H9 (cell line): ENCODE data around the gene ASB8. TPM values are rescaled to one million over a fixed set of nuclear protein-coding genes. Genes with fewer than 3 reads are reported as not detected.
A peak's percentile ranks its signal among the peaks of the same experiment; 100 is the strongest.

Experiments
- DNase-seq: peaks from one replicate; pipeline ENCODE4 v3.0.0-alpha.2; 2017
- H2AFZ ChIP-seq: one replicate; pipeline ENCODE4 v1.6.1; 2013; ENCODE audit warnings: mild to moderate bottlenecking, low read length, control low read depth, moderate library complexity
- H2AK5ac ChIP-seq: 2 replicates; pipeline ENCODE4 v1.6.1; 2013; ENCODE audit warnings: low read length, control low read depth, mixed read lengths; ENCODE audit not compliant: insufficient read length
- H2BK120ac ChIP-seq: one replicate; pipeline ENCODE4 v1.6.1; 2013; ENCODE audit warnings: low read depth, mild to moderate bottlenecking, low read length, control low read depth, inconsistent platforms; ENCODE audit not compliant: poor library complexity, severe bottlenecking
- H2BK12ac ChIP-seq: 2 replicates; pipeline ENCODE4 v1.6.1; 2013; ENCODE audit warnings: low read length, control low read depth, mixed read lengths, low read depth; ENCODE audit not compliant: insufficient read length
- H2BK15ac ChIP-seq: 2 replicates; pipeline ENCODE4 v1.6.1; 2013; ENCODE audit warnings: low read depth, low read length, control low read depth
- H2BK20ac ChIP-seq: one replicate; pipeline ENCODE4 v1.6.1; 2013; ENCODE audit warnings: low read depth, mild to moderate bottlenecking, low read length, control low read depth, inconsistent platforms; ENCODE audit not compliant: poor library complexity, severe bottlenecking
- H2BK5ac ChIP-seq: 2 replicates; pipeline ENCODE4 v1.6.1; 2013; ENCODE audit warnings: low read length, control low read depth, mixed read lengths; ENCODE audit not compliant: insufficient read length
- H3K14ac ChIP-seq: 2 replicates; pipeline ENCODE4 v1.6.1; 2013; ENCODE audit warnings: low read length, control low read depth; ENCODE audit not compliant: insufficient read depth
- H3K18ac ChIP-seq: 2 replicates; pipeline ENCODE4 v1.6.1; 2013; ENCODE audit warnings: low read depth, mild to moderate bottlenecking, mixed read lengths, low read length, control low read depth; ENCODE audit not compliant: insufficient read length
- H3K23ac ChIP-seq: 2 replicates; pipeline ENCODE4 v1.6.1; 2013; ENCODE audit warnings: low read length, control low read depth, mixed read lengths, low read depth; ENCODE audit not compliant: insufficient read length
- H3K23me2 ChIP-seq: 2 replicates; pipeline ENCODE4 v1.6.1; 2013; ENCODE audit warnings: low read depth, mild to moderate bottlenecking, mixed read lengths, low read length, control low read depth; ENCODE audit not compliant: insufficient read length, poor library complexity, severe bottlenecking
- H3K27ac ChIP-seq: 2 replicates; pipeline ENCODE4 v1.5.1; 2013; ENCODE audit warnings: low read length, control low read depth, mixed read lengths, low read depth; ENCODE audit not compliant: insufficient read length
- H3K27me3 ChIP-seq: 2 replicates; pipeline ENCODE4 v1.6.1; 2013; ENCODE audit warnings: low read length, control low read depth, inconsistent platforms; ENCODE audit not compliant: insufficient read depth
- H3K4ac ChIP-seq: 2 replicates; pipeline ENCODE4 v1.6.1; 2013; ENCODE audit warnings: low read depth, mild to moderate bottlenecking, control low read depth, inconsistent platforms, low read length, moderate library complexity
- H3K4me1 ChIP-seq: 2 replicates; pipeline ENCODE4 v1.6.1; 2013; ENCODE audit warnings: low read length, control low read depth, inconsistent platforms; ENCODE audit not compliant: insufficient read depth
- H3K4me2 ChIP-seq: 2 replicates; pipeline ENCODE4 v1.6.1; 2013; ENCODE audit warnings: low read length, control low read depth, mixed read lengths; ENCODE audit not compliant: insufficient read length, insufficient read depth
- H3K56ac ChIP-seq: 2 replicates; pipeline ENCODE4 v1.6.1; 2013; ENCODE audit warnings: low read depth, mild to moderate bottlenecking, mixed read lengths, low read length, control low read depth; ENCODE audit not compliant: insufficient read length
- H3K79me1 ChIP-seq: 2 replicates; pipeline ENCODE4 v1.6.1; 2013; ENCODE audit warnings: low read depth, mild to moderate bottlenecking, moderate library complexity, low read length, control low read depth, inconsistent platforms; ENCODE audit not compliant: insufficient read depth, poor library complexity, severe bottlenecking
- H3K79me2 ChIP-seq: 2 replicates; pipeline ENCODE4 v1.6.1; 2013; ENCODE audit warnings: low read length, control low read depth, inconsistent platforms; ENCODE audit not compliant: insufficient read depth
- H3K9ac ChIP-seq: 2 replicates; pipeline ENCODE4 v1.6.1; 2013; ENCODE audit warnings: low read length, control low read depth, mixed read lengths; ENCODE audit not compliant: insufficient read length; ENCODE audit errors: extremely low read depth
- H3K9me3 ChIP-seq: one replicate; pipeline ENCODE4 v1.6.1; 2013; ENCODE audit warnings: low read depth, low read length, inconsistent platforms; ENCODE audit not compliant: control insufficient read depth
- H3T11ph ChIP-seq: one replicate; pipeline ENCODE4 v1.6.1; 2013; ENCODE audit warnings: mild to moderate bottlenecking, low read length, control low read depth, inconsistent platforms
- H4K20me1 ChIP-seq: one replicate; pipeline ENCODE4 v1.6.1; 2013; ENCODE audit not compliant: control insufficient read depth, insufficient read length, insufficient read depth
- H4K5ac ChIP-seq: 2 replicates; pipeline ENCODE4 v1.6.1; 2013; ENCODE audit warnings: low read depth, mild to moderate bottlenecking, mixed read lengths, low read length, control low read depth; ENCODE audit not compliant: insufficient read length
- H4K8ac ChIP-seq: replicated peaks from 2 replicates; pipeline ENCODE4 v1.6.1; 2013; ENCODE audit warnings: low read length, control low read depth, mixed read lengths, low read depth; ENCODE audit not compliant: insufficient read length
- H4K91ac ChIP-seq: 2 replicates; pipeline ENCODE4 v1.6.1; 2013; ENCODE audit warnings: low read depth, mild to moderate bottlenecking, moderate library complexity, mixed read lengths, low read length, control low read depth; ENCODE audit not compliant: insufficient read length
- H3K27ac Mint-ChIP-seq, 3 experiments: 2 replicates in 2 of 3; 3 replicates in 1 of 3; pipeline ENCODE4 v1.8.0; 2020 to 2021; ENCODE audit warnings: mixed read lengths in 3 of 3, mild to moderate bottlenecking in 1 of 3, moderate library complexity in 1 of 3
- H3K27me3 Mint-ChIP-seq: 2 replicates; pipeline ENCODE4 v1.8.0; 2021; ENCODE audit warnings: low read depth, mild to moderate bottlenecking, moderate library complexity, mixed read lengths
- H3K36me3 Mint-ChIP-seq, 3 experiments: 2 replicates in 2 of 3; 3 replicates in 1 of 3; pipeline ENCODE4 v1.8.0; 2020 to 2021; ENCODE audit warnings: low read depth in 3 of 3, mixed read lengths in 3 of 3; ENCODE audit not compliant: insufficient read depth in 1 of 3
- H3K4me1 Mint-ChIP-seq, 2 experiments: 2 replicates each; pipeline ENCODE4 v1.8.0; 2020; ENCODE audit warnings: mixed read lengths in 2 of 2
- H3K4me3 Mint-ChIP-seq, 2 experiments: 2 replicates in 1 of 2; 3 replicates in 1 of 2; pipeline ENCODE4 v1.8.0; 2020 to 2021; ENCODE audit warnings: mild to moderate bottlenecking in 2 of 2, mixed read lengths in 2 of 2, moderate library complexity in 1 of 2
- H3K9me3 Mint-ChIP-seq, 2 experiments: 2 replicates in 1 of 2; 3 replicates in 1 of 2; pipeline ENCODE4 v1.8.0; 2020; ENCODE audit warnings: mild to moderate bottlenecking in 2 of 2, mixed read lengths in 2 of 2, moderate library complexity in 1 of 2
- whole genome bisulfite sequencing: extraction: QIAGEN DNeasy Blood & Tissue Kit; methylation state at CpG from one replicate; pipeline ENCODE4 v1.1.7; 2013; ENCODE audit warnings: missing lambda C conversion rate, low lambda C conversion rate, mixed read lengths; ENCODE audit not compliant: insufficient read length; ENCODE audit errors: extremely low coverage; 5-methylcytosine and 5-hydroxymethylcytosine counted together
- total RNA-seq: library from RNA; stranded (reverse); gene quantifications from 2 replicates; pipeline ENCODE4 v1.2.1, GENCODE V29; 2021
- TF ChIP-seq, protein P1 (sequence below): fragments of 200-600 bp; sonication (generic); conservative IDR thresholded peaks from 3 replicates; pipeline ENCODE4 v1.8.0; 2021; ENCODE audit warnings: antibody characterized with exemption, mild to moderate bottlenecking

Gene ASB8
- total RNA-seq, 1 experiment from 2014 or later, result 10.9 TPM

GRCh38 chr12:48199774-48200221 is 42.5 kb upstream of the ASB8 start:
- H3K23ac ChIP-seq, result no peak overlapping the region
- DNase-seq, result no peak

More at GRCh38 chr12:48199774-48200221, 42.5 kb upstream of the ASB8 start:
- Histone ChIP-seq H3K56ac (no peak overlapping the region), H2BK120ac (no peak overlapping the region), H2BK15ac (no peak overlapping the region), H3K27me3 (peaks cover 4% of the 10 kb centered on the region; the same call in 1 of the 2 replicates), H3K4ac (no peak overlapping the region), H3K79me2 (no peaks in the 10 kb centered on the region), H3K9me3 (no peaks in the 10 kb centered on the region), H4K8ac (no peak overlapping the region), H3K27ac (no peak overlapping the region), H3K18ac (no peak overlapping the region), H4K5ac (no peak overlapping the region), H4K20me1 (no peaks in the 10 kb centered on the region), H2AFZ (no peak overlapping the region), H3K9ac (no peak overlapping the region), H3K4me2 (no peak overlapping the region), H3K4me1 (no peaks in the 10 kb centered on the region), H2BK12ac (no peak overlapping the region), H3T11ph (no peak overlapping the region), H3K23me2 (peaks cover 7% of the 10 kb centered on the region), H2BK5ac (no peak overlapping the region), H2BK20ac (no peak overlapping the region), H4K91ac (no peak overlapping the region), H2AK5ac (no peak overlapping the region), H3K14ac (no peak overlapping the region), H3K79me1 (no peaks in the 10 kb centered on the region)
- H3K4me1 Mint-ChIP-seq, result peaks cover 9 to 13% of the 10 kb centered on the region in 2 experiments; a peak in 3 of 4 replicates
- no CpG with 5 or more reads among the region's 3 CpGs for WGBS
- H3K9me3 Mint-ChIP-seq, result peaks cover 14 to 38% of the 10 kb centered on the region in 2 experiments
- H3K36me3 Mint-ChIP-seq, result peaks cover 4 to 16% (median 7%) of the 10 kb centered on the region in 3 experiments; a peak in 5 of 7 replicates
- peaks cover 79% of the 10 kb centered on the region for H3K27me3 Mint-ChIP-seq
- no peak overlapping the region for H3K27ac Mint-ChIP-seq
- TF ChIP-seq, protein P1, sequence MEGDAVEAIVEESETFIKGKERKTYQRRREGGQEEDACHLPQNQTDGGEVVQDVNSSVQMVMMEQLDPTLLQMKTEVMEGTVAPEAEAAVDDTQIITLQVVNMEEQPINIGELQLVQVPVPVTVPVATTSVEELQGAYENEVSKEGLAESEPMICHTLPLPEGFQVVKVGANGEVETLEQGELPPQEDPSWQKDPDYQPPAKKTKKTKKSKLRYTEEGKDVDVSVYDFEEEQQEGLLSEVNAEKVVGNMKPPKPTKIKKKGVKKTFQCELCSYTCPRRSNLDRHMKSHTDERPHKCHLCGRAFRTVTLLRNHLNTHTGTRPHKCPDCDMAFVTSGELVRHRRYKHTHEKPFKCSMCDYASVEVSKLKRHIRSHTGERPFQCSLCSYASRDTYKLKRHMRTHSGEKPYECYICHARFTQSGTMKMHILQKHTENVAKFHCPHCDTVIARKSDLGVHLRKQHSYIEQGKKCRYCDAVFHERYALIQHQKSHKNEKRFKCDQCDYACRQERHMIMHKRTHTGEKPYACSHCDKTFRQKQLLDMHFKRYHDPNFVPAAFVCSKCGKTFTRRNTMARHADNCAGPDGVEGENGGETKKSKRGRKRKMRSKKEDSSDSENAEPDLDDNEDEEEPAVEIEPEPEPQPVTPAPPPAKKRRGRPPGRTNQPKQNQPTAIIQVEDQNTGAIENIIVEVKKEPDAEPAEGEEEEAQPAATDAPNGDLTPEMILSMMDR, result no peak
- peak overlapping the region; percentile 22 to 81; a peak in 4 of 5 replicates for H3K4me3 Mint-ChIP-seq
